Measurements from ENCODE around the gene CBLB.

CBLB gene

GRCh38 chr3:105812194-105812586, 56.6 kb downstream of the CBLB start:
- no peak for DNase-seq (ENCODE audit: low read depth)
- no peak overlapping the region for H3K4me3 ChIP-seq (ENCODE audit: low read length)
- TF ChIP-seq, protein P1, sequence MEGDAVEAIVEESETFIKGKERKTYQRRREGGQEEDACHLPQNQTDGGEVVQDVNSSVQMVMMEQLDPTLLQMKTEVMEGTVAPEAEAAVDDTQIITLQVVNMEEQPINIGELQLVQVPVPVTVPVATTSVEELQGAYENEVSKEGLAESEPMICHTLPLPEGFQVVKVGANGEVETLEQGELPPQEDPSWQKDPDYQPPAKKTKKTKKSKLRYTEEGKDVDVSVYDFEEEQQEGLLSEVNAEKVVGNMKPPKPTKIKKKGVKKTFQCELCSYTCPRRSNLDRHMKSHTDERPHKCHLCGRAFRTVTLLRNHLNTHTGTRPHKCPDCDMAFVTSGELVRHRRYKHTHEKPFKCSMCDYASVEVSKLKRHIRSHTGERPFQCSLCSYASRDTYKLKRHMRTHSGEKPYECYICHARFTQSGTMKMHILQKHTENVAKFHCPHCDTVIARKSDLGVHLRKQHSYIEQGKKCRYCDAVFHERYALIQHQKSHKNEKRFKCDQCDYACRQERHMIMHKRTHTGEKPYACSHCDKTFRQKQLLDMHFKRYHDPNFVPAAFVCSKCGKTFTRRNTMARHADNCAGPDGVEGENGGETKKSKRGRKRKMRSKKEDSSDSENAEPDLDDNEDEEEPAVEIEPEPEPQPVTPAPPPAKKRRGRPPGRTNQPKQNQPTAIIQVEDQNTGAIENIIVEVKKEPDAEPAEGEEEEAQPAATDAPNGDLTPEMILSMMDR (conservative IDR thresholded peaks at IDR 0.05; ENCODE audit: low read depth, low read length) = no peak

DNA sequence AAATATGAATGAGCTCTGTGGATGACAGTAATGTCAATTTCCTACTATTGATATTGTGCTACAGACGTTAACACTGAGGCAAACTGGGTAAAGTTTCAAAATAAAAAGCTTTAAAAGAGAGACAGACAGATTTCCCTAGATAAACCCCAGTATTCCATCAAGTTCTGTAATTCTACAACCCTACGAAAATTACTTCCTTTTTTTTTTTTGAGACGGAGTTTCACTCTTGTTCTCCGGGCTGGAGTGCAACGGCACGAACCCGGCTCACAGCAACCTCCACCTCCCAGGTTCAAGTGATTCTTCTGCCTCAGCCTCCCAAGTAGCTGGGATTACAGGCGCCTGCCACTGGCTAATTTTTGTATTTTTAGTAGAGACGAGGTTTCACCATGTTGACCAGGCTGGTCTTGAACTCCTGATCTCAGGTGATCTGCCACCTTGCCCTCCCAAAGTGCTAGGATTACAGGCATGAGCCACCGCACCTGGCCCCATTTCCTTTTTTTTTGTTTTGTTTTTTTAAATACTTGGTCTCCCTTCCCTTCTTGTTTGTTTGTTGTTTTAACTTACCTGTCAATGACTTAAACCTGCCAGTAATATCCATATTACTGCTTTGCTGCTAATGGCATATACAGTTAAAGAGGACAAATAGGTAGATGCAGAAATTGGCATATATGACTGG, 57.2 kb downstream of the CBLB start:
- TF ChIP-seq, protein P1 (conservative IDR thresholded peaks at IDR 0.05; ENCODE audit: low read depth, low read length) = no peak
- H3K4me3 ChIP-seq (ENCODE audit: low read length) = no peak overlapping the region
- DNase-seq (ENCODE audit: low read depth) = no peak

DNA sequence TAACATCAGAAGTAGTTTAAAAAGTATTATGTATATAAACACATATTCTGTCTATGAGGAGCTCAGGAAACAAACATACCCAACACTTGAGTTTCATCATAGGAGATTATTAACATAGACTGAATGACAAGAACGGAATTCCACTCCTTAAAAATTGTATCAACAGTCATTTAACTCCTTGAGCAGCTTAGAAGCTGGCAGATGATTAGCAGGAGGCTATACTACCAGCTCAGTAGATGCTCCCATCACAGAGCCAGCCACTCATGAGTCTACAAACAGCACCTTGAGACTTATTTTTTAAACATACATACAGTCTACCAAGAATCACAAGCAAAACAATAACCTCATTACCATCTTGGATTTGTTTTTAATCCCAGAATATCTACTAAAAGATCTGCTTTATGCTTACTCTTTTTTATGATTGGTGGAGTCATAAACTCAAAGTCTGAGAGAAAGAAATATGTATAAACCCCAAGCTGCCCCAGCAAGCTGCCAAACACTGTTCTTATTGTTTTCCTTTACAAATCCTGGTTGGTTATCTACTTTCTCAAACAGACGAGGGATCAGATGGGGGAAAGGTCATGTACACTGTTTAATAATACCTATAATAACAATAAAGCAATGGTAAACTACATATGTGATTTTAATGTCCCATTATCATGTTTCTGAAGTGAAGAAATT, 59.5 kb downstream of the CBLB start:
- no peak for DNase-seq (ENCODE audit: low read depth)
- H3K4me3 ChIP-seq (ENCODE audit: low read length) = no peak overlapping the region
- TF ChIP-seq, protein P1 (conservative IDR thresholded peaks at IDR 0.05; ENCODE audit: low read depth, low read length) = no peak

- TF ChIP-seq, protein P1 (conservative IDR thresholded peaks at IDR 0.05; ENCODE audit: low read depth, low read length) = no peak
- no peak overlapping the region for H3K4me3 ChIP-seq (ENCODE audit: low read length)
- no peak for DNase-seq (ENCODE audit: low read depth)
These were observed 61.1 kb downstream of the CBLB start for GRCh38 chr3:105807701-105808100.

DNA sequence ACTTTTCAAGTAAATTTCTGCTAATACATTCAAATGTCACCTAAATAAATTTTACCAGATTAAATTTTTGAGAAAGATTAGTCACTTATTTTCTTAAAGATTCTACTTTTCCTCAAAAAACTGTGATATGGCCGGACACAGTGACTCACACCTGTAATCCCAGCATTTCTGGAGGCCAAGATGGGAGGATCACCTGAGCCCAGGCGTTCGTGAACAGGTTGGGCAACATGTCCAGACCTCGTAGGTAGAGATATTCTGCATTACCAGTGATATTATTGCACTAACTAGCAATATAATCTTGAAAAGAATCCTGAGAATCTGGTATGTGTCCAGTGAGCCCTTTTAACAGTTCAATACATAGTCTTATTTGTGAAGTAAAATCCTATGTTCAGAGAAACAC, 61.7 kb downstream of the CBLB start:
- TF ChIP-seq, protein P1 (conservative IDR thresholded peaks at IDR 0.05; ENCODE audit: low read depth, low read length) = no peak
- H3K4me3 ChIP-seq (ENCODE audit: low read length) = no peak overlapping the region
- DNase-seq (ENCODE audit: low read depth) = no peak

GRCh38 chr3:105806359-105806758, 62.5 kb downstream of the CBLB start:
- no peak for DNase-seq (ENCODE audit: low read depth)
- TF ChIP-seq, protein P1 (conservative IDR thresholded peaks at IDR 0.05; ENCODE audit: low read depth, low read length) = no peak
- H3K4me3 ChIP-seq (ENCODE audit: low read length) = no peak overlapping the region

GRCh38 chr3:105805404-105805803, 63.4 kb downstream of the CBLB start:
- TF ChIP-seq, protein P1 (conservative IDR thresholded peaks at IDR 0.05; ENCODE audit: low read depth, low read length) = no peak
- no peak overlapping the region for H3K4me3 ChIP-seq (ENCODE audit: low read length)
- no peak for DNase-seq (ENCODE audit: low read depth)
